ENCODE measurements around the gene MDM4. TPM values are rescaled to one million over a fixed set of nuclear protein-coding genes. Genes with fewer than 3 reads are reported as not detected.

MDM4 gene
- total and polyA plus RNA-seq, 7 experiments from 2014 or later, result 19.1 to 278 (median 232) TPM

DNA sequence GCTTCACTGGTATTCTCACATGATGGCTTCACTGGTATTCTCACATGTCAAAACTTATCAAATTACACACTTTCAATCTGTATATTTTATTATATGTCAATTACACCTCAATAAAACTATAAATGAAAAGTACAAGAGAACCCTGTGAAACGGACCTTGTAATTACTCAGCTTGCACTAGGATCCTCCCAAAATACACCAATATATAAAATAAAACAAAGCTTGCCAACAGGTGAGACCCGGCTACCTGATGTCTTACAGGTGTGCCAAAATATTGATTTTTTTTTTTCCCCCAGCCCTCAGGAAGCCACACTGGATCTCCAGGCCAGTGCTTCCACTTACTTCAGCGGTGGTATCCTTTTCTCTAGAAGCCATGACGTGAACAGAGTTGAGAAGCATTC, 44.5 kb upstream of the MDM4 start:
- H3K27ac Mint-ChIP-seq, result peak overlapping the region in 2 of 9 donors; percentile 43 to 45
- POLR2A ChIA-PET, result no interaction called here
- H3K4me1 ChIP-seq (ENCODE audit: control insufficient read depth in 2 of 2, insufficient read depth in 2 of 2, low read length in 2 of 2), result peaks cover 0 to 16% of the 10 kb centered on the region in 2 donors

DNA sequence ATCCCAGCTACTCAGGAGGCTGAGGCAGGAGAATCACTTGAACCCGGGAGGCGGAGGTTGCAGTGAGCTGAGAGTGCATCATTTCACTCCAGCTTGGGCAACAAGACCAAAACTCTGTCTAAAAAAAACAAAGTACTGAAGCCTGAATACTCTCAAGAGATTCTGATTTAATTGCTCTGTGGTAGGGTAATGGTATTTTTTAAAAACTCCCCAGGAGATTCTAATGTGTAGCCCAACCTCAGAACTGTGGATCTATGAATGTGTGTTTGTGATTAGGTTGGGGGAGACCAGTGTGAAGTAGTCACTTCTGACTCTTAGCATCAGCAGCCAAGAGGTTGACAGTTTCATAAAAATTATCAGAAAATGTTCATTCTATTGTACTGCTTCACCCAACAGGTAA, 43.5 kb upstream of the MDM4 start:
- POLR2A ChIA-PET, result no interaction called here

More for the DNA sequence above, 44.5 kb upstream of the MDM4 start:
- Histone ChIP-seq H3K27ac (ENCODE audit: low read depth, low read length) (no peak overlapping the region), H3K4me3 (ENCODE audit: low read length) (no peak overlapping the region), H3K9me3 (ENCODE audit: control insufficient read depth in 2 of 3, low read length in 3 of 3) (no peaks in the 10 kb centered on the region), H3K27me3 (ENCODE audit: control insufficient read depth in 2 of 2, insufficient read depth in 2 of 2, low read length in 2 of 2) (no peaks in the 10 kb centered on the region), H3K36me3 (ENCODE audit: control insufficient read depth in 2 of 3, insufficient read depth in 3 of 3, low read length in 3 of 3) (peaks cover 4 to 22% (median 9%) of the 10 kb centered on the region in 3 experiments)
- DNase-seq (no peak), ATAC-seq (no peak)
- peaks cover 0 to 1% (median 0%) of the 10 kb centered on the region in 11 donors for H3K9me3 Mint-ChIP-seq
- H3K4me1 Mint-ChIP-seq, result peaks cover 7 to 40% (median 27%) of the 10 kb centered on the region in 7 donors
- H3K36me3 Mint-ChIP-seq, result peaks cover 4 to 42% (median 21%) of the 10 kb centered on the region in 5 donors
- intact Hi-C loops (cut with micrococcal nuclease), result no loop called here
- H3K27me3 Mint-ChIP-seq, result no peaks in the 10 kb centered on the region
- CTCF ChIA-PET, result no interaction called here
- H3K4me3 Mint-ChIP-seq, result no peak overlapping the region

DNA sequence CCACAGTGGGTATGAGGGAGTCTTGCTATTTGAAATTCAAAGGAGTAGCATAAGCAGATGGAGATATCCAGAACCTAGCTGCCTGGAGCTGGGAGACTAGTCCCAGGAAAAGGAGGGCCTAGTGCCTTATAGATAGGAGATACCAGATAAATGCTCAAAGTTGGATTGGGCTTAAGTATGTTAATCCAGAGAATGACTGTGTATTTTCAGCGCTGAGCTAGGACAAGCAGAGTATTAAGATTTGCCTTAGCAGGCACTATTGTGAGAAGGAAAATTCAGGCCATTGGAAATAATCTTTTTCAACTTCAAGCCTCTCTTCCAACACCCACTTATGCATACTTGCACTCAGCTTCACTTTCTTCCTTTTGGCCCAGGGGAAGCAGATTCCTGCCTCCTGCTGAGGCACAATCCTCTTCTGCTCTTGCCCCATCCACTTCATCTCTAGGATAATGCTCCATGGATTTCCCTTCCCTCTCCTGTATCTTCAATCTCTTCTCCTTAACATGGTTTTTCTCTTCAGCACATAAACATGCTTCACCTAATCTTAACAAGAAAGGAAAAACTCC, 42.7 kb upstream of the MDM4 start:
- no peak for DNase-seq
- H3K9me3 ChIP-seq (ENCODE audit: control insufficient read depth in 2 of 3, low read length in 3 of 3), result no peaks in the 10 kb centered on the region
- CTCF ChIA-PET, result interaction anchor here (2.6 kb wide), 1 partner anchor 27 kb away, joined by 7 read pairs; no protein-coding TSS in a partner anchor
- H3K27ac ChIP-seq (ENCODE audit: low read depth, low read length), result no peak overlapping the region
- POLR2A ChIA-PET, result no interaction called here
- Mint-ChIP-seq H3K9me3 (peaks cover 0 to 1% (median 0%) of the 10 kb centered on the region in 11 donors), H3K4me3 (no peak overlapping the region), H3K27ac (peak overlapping the region in 1 of 9 donors; percentile 17), H3K27me3 (no peaks in the 10 kb centered on the region), H3K4me1 (peaks cover 7 to 54% (median 41%) of the 10 kb centered on the region in 7 donors), H3K36me3 (peaks cover 0 to 31% (median 14%) of the 10 kb centered on the region in 5 donors)
- peaks cover 0 to 22% of the 10 kb centered on the region in 2 donors for H3K4me1 ChIP-seq (ENCODE audit: control insufficient read depth in 2 of 2, insufficient read depth in 2 of 2, low read length in 2 of 2)
- no peaks in the 10 kb centered on the region for H3K27me3 ChIP-seq (ENCODE audit: control insufficient read depth in 2 of 2, insufficient read depth in 2 of 2, low read length in 2 of 2)
- peaks cover under 1 to 13% (median 9%) of the 10 kb centered on the region in 3 experiments for H3K36me3 ChIP-seq (ENCODE audit: control insufficient read depth in 2 of 3, insufficient read depth in 3 of 3, low read length in 3 of 3)
- H3K4me3 ChIP-seq (ENCODE audit: low read length), result no peak overlapping the region
- ATAC-seq, result no peak
- intact Hi-C loops (cut with micrococcal nuclease), result no loop called here

More for the DNA sequence above, 43.5 kb upstream of the MDM4 start:
- H3K27me3 Mint-ChIP-seq, result no peaks in the 10 kb centered on the region
- peaks cover 0 to 1% (median 0%) of the 10 kb centered on the region in 11 donors for H3K9me3 Mint-ChIP-seq
- H3K36me3 Mint-ChIP-seq, result peaks cover 4 to 38% (median 21%) of the 10 kb centered on the region in 5 donors
- H3K4me3 Mint-ChIP-seq, result no peak overlapping the region
- CTCF ChIA-PET, result no interaction called here
- H3K27ac Mint-ChIP-seq, result peak overlapping the region in 2 of 9 donors; percentile 13 to 14
- peaks cover 7 to 50% (median 37%) of the 10 kb centered on the region in 7 donors for H3K4me1 Mint-ChIP-seq
- Histone ChIP-seq H3K27ac (ENCODE audit: low read depth, low read length) (no peak overlapping the region), H3K9me3 (ENCODE audit: control insufficient read depth in 2 of 3, low read length in 3 of 3) (no peaks in the 10 kb centered on the region), H3K4me1 (ENCODE audit: control insufficient read depth in 2 of 2, insufficient read depth in 2 of 2, low read length in 2 of 2) (peaks cover 0 to 18% of the 10 kb centered on the region in 2 donors), H3K4me3 (ENCODE audit: low read length) (no peak overlapping the region), H3K36me3 (ENCODE audit: control insufficient read depth in 2 of 3, insufficient read depth in 3 of 3, low read length in 3 of 3) (peaks cover 4 to 17% (median 9%) of the 10 kb centered on the region in 3 experiments), H3K27me3 (ENCODE audit: control insufficient read depth in 2 of 2, insufficient read depth in 2 of 2, low read length in 2 of 2) (no peaks in the 10 kb centered on the region)
- ATAC-seq, result no peak
- intact Hi-C loops (cut with micrococcal nuclease), result no loop called here
- no peak for DNase-seq

DNA sequence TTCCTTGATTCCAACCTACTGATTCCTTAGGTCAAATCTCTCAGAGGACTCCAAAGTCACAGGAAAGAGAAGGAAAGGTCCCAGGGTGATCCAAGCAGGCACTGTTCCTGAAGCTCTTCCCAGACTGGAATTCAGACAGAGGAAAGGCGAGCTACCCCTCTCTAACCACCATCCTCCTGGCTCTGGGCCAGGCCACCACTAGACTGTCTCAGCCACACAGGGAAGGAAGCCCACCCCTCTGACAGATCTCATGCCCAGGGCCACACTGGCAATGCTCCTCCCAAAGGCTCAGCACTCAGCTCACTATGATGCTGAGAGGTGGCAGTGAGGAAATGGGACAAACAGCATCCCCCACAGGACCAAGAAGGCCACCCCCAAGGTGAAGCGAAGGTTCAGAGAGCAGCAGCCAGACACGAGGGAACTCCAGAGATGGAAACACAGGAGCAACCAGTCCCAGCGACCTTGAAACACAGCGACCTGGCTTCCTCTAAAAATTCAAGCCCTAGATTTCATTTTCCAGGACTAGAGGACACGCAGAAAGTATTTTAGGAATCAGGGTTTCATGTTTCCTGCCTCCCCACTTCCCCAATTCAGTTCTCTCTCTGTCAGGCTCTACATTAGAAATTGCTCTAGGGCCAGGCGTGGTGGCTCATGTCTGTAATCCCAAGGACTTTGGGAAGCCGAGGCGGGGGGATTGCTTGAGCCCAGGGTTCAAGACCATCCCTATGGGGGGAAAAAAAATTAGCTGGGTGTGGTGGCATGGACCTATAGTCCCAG, 40.4 kb upstream of the MDM4 start:
- Mint-ChIP-seq H3K4me1 (peaks cover 25 to 78% (median 64%) of the 10 kb centered on the region in 7 donors), H3K9me3 (no peaks in the 10 kb centered on the region), H3K27ac (peak overlapping the region in 5 of 9 donors; percentile 9 to 46 (median 42)), H3K4me3 (peak overlapping the region in 3 of 10 donors; percentile 12 to 41 (median 23)), H3K27me3 (no peaks in the 10 kb centered on the region), H3K36me3 (peaks cover 0 to 14% (median 5%) of the 10 kb centered on the region in 5 donors)
- ChIA-PET CTCF (interaction anchor here (2.6 kb wide), 1 partner anchor 29 kb away, joined by 7 read pairs; no protein-coding TSS in a partner anchor), POLR2A (interaction anchor here (1.5 kb wide), 1 partner anchor 18 kb away, joined by 6 read pairs; no protein-coding TSS in a partner anchor)
- peaks cover 12 to 45% of the 10 kb centered on the region in 2 donors for H3K4me1 ChIP-seq (ENCODE audit: control insufficient read depth in 2 of 2, insufficient read depth in 2 of 2, low read length in 2 of 2)
- H3K4me3 ChIP-seq (ENCODE audit: low read length), result no peak overlapping the region
- no peaks in the 10 kb centered on the region for H3K9me3 ChIP-seq (ENCODE audit: control insufficient read depth in 2 of 3, low read length in 3 of 3)
- H3K27me3 ChIP-seq (ENCODE audit: control insufficient read depth in 2 of 2, insufficient read depth in 2 of 2, low read length in 2 of 2), result no peaks in the 10 kb centered on the region
- intact Hi-C loops (cut with micrococcal nuclease), result no loop called here
- no peaks in the 10 kb centered on the region for H3K36me3 ChIP-seq (ENCODE audit: control insufficient read depth in 2 of 3, insufficient read depth in 3 of 3, low read length in 3 of 3)
- H3K27ac ChIP-seq (ENCODE audit: low read depth, low read length), result no peak overlapping the region
- DNase-seq (no peak), ATAC-seq (no peak)

DNA sequence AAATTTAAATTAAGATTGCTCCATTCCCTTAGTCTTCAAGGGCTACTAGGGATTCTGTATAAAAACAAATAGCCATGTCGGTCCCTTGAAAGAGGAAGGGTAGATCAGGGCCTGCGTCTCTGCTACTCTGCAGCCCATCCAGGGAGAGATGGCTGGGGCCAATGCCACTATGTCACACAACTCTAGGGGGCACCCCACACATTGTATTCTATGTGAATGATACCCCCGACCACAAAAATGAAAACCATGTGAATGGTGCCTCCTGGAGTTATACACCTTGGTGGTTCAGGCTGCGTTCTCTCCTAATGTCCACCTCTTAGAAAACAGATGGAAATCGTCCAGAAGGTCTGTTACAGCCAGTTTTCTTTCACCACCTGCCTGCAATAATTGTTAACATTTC, 39.6 kb upstream of the MDM4 start:
- ATAC-seq (no peak), DNase-seq (no peak)
- H3K4me1 ChIP-seq (ENCODE audit: control insufficient read depth in 2 of 2, insufficient read depth in 2 of 2, low read length in 2 of 2), result peaks cover 13 to 50% of the 10 kb centered on the region in 2 donors
- no peaks in the 10 kb centered on the region for H3K36me3 ChIP-seq (ENCODE audit: control insufficient read depth in 2 of 3, insufficient read depth in 3 of 3, low read length in 3 of 3)
- POLR2A ChIA-PET, result no interaction called here
- Mint-ChIP-seq H3K27ac (peak overlapping the region in 1 of 9 donors; percentile 25), H3K27me3 (no peaks in the 10 kb centered on the region), H3K36me3 (peaks cover 0 to 14% (median 5%) of the 10 kb centered on the region in 5 donors), H3K4me1 (peaks cover 30 to 85% (median 70%) of the 10 kb centered on the region in 7 donors), H3K9me3 (no peaks in the 10 kb centered on the region), H3K4me3 (peak overlapping the region in 2 of 10 donors; percentile 12 to 28)
- intact Hi-C loops (cut with micrococcal nuclease), result no loop called here
- H3K27ac ChIP-seq (ENCODE audit: low read depth, low read length), result no peak overlapping the region
- no peaks in the 10 kb centered on the region for H3K27me3 ChIP-seq (ENCODE audit: control insufficient read depth in 2 of 2, insufficient read depth in 2 of 2, low read length in 2 of 2)
- H3K4me3 ChIP-seq (ENCODE audit: low read length), result no peak overlapping the region
- H3K9me3 ChIP-seq (ENCODE audit: control insufficient read depth in 2 of 3, low read length in 3 of 3), result no peaks in the 10 kb centered on the region
- CTCF ChIA-PET, result no interaction called here

DNA sequence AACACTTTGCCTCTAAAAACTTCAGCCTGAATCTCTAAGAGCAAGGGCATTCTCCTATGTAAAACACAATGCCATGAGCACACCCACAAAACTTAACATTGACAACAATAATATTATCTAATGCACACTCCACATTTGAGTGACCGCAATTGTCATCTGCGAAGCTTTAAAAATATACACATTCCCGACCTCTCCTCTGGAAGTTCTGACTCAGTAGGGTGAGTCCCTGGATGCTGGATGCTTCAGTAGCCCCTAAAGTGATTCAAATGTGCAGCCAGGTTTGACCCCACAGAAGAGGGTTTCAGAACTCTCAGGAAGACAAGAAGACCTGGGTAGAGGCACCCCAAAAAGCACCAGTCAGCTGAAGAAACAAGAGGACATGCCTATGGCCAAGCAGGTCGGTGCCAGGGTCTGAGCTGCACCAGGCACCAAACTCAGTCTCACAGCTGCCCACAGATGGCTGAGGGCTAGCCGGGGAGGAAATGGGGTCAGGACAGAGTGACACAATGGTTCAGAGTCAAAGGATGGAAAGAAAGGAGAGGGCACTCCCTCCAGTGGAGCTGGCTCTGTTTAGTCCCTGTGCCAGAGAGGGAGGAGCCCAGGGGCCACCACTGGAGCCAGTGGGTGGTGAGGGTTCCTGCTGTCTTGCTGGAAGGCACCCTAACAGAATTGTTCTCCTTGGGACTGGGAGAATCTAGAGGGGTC, 39.0 kb upstream of the MDM4 start:
- H3K27ac ChIP-seq (ENCODE audit: low read depth, low read length), result no peak overlapping the region
- no peaks in the 10 kb centered on the region for H3K9me3 ChIP-seq (ENCODE audit: control insufficient read depth in 2 of 3, low read length in 3 of 3)
- H3K4me3 ChIP-seq (ENCODE audit: low read length), result no peak overlapping the region
- intact Hi-C loops (cut with micrococcal nuclease), result no loop called here
- ChIA-PET POLR2A (interaction anchor here (1.0 kb wide), 1 partner anchor 31 kb away, joined by 3 read pairs; no protein-coding TSS in a partner anchor), CTCF (no interaction called here)
- peaks cover 13 to 53% of the 10 kb centered on the region in 2 donors for H3K4me1 ChIP-seq (ENCODE audit: control insufficient read depth in 2 of 2, insufficient read depth in 2 of 2, low read length in 2 of 2)
- H3K36me3 ChIP-seq (ENCODE audit: control insufficient read depth in 2 of 3, insufficient read depth in 3 of 3, low read length in 3 of 3), result no peaks in the 10 kb centered on the region
- H3K27me3 ChIP-seq (ENCODE audit: control insufficient read depth in 2 of 2, insufficient read depth in 2 of 2, low read length in 2 of 2), result no peaks in the 10 kb centered on the region
- H3K27ac Mint-ChIP-seq, result peak overlapping the region in 4 of 9 donors; percentile 12 to 88 (median 36)
- H3K36me3 Mint-ChIP-seq, result peaks cover 0 to 14% (median 5%) of the 10 kb centered on the region in 5 donors
- no peaks in the 10 kb centered on the region for H3K27me3 Mint-ChIP-seq
- DNase-seq, result no peak
- peak overlapping the region in 3 of 10 donors; percentile 12 to 28 (median 12) for H3K4me3 Mint-ChIP-seq
- peaks cover 30 to 90% (median 74%) of the 10 kb centered on the region in 7 donors for H3K4me1 Mint-ChIP-seq
- ATAC-seq, result no peak
- H3K9me3 Mint-ChIP-seq, result no peaks in the 10 kb centered on the region

All from naive thymus-derived CD4-positive, alpha-beta T cell (primary cell).